Measurements from ENCODE around the gene VAMP3. TPM values are rescaled to one million over a fixed set of nuclear protein-coding genes. Genes with fewer than 3 reads are reported as not detected.

The VAMP3 gene
- total and polyA plus RNA-seq, 9 of the 15 experiments (the other 6 are each of a cell fraction or from before 2014, with no cell fraction given): 27.1 to 71.3 (median 47.5) TPM

- TF ChIP-seq HNRNPLL (IDR thresholded peaks at IDR 0.05; ENCODE audit: low read depth, low read length, poor library complexity, severe bottlenecking) (no peak), PKNOX1 (IDR thresholded peaks at IDR 0.05) (peak; percentile 91), ARID1B (IDR thresholded peaks at IDR 0.05) (peak; percentile 56), RBM22 (IDR thresholded peaks at IDR 0.05; ENCODE audit: low read depth, low read length, poor library complexity, severe bottlenecking) (no peak), ZNF263 (CRISPR knock-in tag; IDR thresholded peaks at IDR 0.05; ENCODE audit: borderline replicate concordance) (no peak), ZNF57 (CRISPR knock-in tag; IDR thresholded peaks at IDR 0.05) (no peak), CREB1 (IDR thresholded peaks at IDR 0.05) (peak; percentile 61; the same call in 1 of the 2 replicates), CREB1 (CRISPR knock-in tag; IDR thresholded peaks at IDR 0.05) (peak; percentile 28; the same call in 1 of the 2 replicates), MAFF (IDR thresholded peaks at IDR 0.05; ENCODE audit: low read length) (peak; percentile 52), CUX1 (CRISPR knock-in tag; IDR thresholded peaks at IDR 0.05) (no peak), MEIS2 (IDR thresholded peaks at IDR 0.05; ENCODE audit: partially characterized antibody) (peak; percentile 73), HDGF (IDR thresholded peaks at IDR 0.05) (no peak), ZNF695 (CRISPR knock-in tag; IDR thresholded peaks at IDR 0.05) (no peak), SMARCE1 (IDR thresholded peaks at IDR 0.05) (peak; percentile 52; the same call in 1 of the 2 replicates), ATF3 (IDR thresholded peaks at IDR 0.05) (peak; percentile 97), ATF3 (CRISPR knock-in tag; conservative IDR thresholded peaks at IDR 0.05) (0 out of 2 replicates have a peak, but pooled peaks have one; percentile 48)
- TF ChIP-seq, protein P1, sequence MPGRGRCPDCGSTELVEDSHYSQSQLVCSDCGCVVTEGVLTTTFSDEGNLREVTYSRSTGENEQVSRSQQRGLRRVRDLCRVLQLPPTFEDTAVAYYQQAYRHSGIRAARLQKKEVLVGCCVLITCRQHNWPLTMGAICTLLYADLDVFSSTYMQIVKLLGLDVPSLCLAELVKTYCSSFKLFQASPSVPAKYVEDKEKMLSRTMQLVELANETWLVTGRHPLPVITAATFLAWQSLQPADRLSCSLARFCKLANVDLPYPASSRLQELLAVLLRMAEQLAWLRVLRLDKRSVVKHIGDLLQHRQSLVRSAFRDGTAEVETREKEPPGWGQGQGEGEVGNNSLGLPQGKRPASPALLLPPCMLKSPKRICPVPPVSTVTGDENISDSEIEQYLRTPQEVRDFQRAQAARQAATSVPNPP (IDR thresholded peaks at IDR 0.05; ENCODE audit: borderline replicate concordance, insufficient read depth, insufficient read length): no peak
- TF ChIP-seq, protein P2, sequence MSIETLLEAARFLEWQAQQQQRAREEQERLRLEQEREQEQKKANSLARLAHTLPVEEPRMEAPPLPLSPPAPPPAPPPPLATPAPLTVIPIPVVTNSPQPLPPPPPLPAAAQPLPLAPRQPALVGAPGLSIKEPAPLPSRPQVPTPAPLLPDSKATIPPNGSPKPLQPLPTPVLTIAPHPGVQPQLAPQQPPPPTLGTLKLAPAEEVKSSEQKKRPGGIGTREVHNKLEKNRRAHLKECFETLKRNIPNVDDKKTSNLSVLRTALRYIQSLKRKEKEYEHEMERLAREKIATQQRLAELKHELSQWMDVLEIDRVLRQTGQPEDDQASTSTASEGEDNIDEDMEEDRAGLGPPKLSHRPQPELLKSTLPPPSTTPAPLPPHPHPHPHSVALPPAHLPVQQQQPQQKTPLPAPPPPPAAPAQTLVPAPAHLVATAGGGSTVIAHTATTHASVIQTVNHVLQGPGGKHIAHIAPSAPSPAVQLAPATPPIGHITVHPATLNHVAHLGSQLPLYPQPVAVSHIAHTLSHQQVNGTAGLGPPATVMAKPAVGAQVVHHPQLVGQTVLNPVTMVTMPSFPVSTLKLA (conservative IDR thresholded peaks at IDR 0.05): 0 out of 4 replicates have a peak, but pooled peaks of 1 of the 2 experiments have one; percentile 34
Measured at GRCh38 chr1:7810395-7810794, 39.3 kb downstream of the VAMP3 start (continued).
